Activated CD4-positive, alpha-beta T cell treated with anti-CD3 and anti-CD28 coated beads for 4 hours (primary cell): ENCODE measurements around the gene PRRC2A.
"Not testable (repeated sequence)": the region's sequence is repeated elsewhere in the genome, so short reads cannot be mapped to it uniquely, and the experiment has no call there.

Source experiments
- DNase-seq, 2 donors: peaks; one replicate each; pipeline ENCODE4 v3.0.0-alpha.2; 2020

The PRRC2A gene

GRCh38 chr6:31586008-31586407, 34.5 kb upstream of the PRRC2A start, which contains the start of gene LST1:
Gene LST1, plus strand, starts transcription at chr6:31586277. Its CDS starts 1,023 bp downstream, at chr6:31587300.
- no peak for DNase-seq

GRCh38 chr6:31586599-31587281, 33.8 kb upstream of the PRRC2A start:
- no peak for DNase-seq

- DNase-seq, result no peak
Measured at GRCh38 chr6:31587791-31588777, 32.4 kb upstream of the PRRC2A start.

DNA sequence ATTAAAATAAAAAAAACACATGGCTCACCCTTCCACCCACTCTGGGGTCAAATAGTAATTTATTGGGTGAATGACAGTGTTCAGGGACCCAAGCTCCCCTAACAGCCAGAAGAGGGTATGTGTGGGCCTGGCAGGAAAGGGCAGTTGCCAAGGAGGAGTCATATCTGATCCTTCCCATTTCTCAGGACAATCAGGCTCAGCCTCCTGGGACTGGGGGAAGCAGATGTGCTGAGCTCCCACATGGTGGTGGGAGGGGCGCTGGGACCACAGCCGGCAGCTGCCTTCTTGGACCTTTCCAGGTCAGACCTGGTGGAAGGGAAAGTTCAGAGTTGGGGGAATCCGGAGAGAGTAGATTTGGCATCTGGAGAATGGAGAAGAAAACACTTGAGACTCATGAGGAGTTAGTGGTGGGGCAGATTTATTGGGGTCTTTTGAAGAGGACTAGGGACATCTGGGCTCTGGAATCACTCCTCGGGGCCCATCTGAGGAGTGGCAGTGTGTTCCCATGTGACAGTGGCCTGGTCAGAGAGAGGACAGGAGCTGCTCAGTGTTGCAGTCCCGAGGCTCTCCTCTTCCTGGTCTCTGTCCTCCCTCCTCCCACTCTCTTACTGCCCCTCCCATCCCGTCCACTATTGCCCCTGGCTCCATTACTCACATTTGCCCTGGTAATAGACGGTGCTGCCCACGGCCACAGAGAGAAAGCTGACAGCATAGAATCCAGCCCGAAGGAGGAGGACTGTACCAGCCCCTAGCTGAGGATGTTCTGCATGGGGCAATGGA, 31.5 kb upstream of the PRRC2A start:
- no peak for DNase-seq

- DNase-seq, result not testable (repeated sequence)
Measured at GRCh38 chr6:31590691-31591090, 29.8 kb upstream of the PRRC2A start.

GRCh38 chr6:31592396-31592771, 28.1 kb upstream of the PRRC2A start:
- no peak for DNase-seq

DNA sequence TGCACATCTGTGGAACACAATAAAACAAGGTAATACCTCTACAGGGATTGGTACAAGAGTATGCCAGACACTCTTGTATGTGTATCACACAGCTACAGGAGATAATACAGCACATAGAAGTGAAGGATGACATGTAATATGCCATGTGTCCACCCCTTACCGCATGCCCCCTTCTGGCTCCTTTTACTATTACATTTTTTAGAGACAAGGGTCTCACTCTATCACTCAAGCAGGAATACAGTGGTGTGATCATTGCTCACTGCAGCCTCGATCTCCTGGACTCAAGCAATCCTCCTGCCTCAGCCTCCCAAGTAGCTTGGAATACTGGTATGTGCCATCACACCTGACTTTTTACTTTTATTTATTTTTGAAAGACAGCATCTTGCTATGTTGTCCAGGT, 23.5 kb upstream of the PRRC2A start:
- DNase-seq, result peak; percentile 56 to 58

DNA sequence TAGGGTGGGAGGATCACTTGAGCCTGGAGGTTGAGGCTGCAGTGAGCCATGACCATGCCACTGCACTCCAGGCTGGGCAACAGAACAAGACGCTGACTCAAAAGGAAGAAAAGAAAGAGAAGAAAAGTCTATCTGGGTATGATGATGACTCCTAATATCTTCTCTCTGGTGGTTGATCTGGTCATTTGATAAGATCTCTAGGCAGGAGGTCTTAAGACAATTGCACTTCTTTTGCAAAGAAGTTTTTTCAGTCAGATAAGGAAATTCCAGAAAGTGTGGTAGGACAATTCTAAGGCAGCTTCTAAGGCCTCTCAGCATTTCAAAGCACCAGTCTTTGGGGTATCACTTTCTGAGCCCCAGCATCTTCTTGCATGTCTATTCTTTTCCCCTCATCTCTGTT, 13.2 kb upstream of the PRRC2A start:
- no peak for DNase-seq

GRCh38 chr6:31609519-31610406, 10.8 kb upstream of the PRRC2A start:
- no peak for DNase-seq

GRCh38 chr6:31610968-31611367, 9.5 kb upstream of the PRRC2A start:
- no peak for DNase-seq

- no peak for DNase-seq
Measured at GRCh38 chr6:31614075-31614619, 6.4 kb upstream of the PRRC2A start.

DNA sequence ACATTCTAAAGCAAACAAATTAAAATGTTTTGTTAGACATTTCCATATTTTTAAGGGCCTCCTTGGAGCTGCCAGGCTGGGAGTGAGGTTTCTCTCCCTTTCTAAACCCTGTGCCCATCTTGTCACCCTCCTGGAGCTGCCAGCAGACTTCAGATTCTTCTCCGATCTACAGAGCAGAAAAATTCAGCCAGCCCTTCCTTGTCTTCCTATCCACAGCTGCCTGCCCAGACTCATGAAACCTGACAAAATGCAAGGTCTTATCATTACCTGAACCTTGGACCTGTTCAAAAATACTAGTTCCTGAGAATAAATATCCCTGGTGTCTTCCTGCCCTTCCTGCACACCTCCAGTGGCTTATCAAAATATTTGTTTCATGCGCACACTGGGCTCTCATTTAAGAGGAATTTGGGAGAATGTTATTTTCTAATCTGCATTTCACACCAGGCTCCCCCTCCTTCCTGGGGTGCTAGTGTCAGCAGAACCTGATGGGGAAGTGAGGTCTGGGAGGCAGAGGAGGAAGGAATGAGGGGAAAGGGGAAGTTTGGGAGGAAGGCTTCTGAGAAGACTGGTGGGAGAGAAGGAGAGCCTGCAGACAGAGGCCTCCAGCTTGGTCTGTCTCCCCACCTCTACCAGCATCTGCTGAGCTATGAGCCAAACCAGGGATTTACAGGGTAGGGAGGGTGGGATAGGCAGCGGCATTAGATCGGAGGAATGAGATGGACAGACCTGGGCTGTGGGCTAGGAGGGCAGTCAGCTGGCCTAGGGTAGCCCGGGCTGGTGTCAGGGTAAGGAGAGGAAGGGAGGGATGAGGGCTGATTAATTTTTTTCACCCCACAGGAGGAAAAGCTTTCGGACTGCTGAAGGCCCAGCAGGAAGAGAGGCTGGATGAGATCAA, 5.6 kb upstream of the PRRC2A start, which contains the start of gene AIF1:
TSS of gene AIF1 (plus strand) at position 551 of the 895 bp plus-strand sequence. CDS start at position 647, 96 bp downstream.
- DNase-seq, result no peak

- DNase-seq, result no peak
Measured at GRCh38 chr6:31615748-31616147, 4.8 kb upstream of the PRRC2A start.

DNA sequence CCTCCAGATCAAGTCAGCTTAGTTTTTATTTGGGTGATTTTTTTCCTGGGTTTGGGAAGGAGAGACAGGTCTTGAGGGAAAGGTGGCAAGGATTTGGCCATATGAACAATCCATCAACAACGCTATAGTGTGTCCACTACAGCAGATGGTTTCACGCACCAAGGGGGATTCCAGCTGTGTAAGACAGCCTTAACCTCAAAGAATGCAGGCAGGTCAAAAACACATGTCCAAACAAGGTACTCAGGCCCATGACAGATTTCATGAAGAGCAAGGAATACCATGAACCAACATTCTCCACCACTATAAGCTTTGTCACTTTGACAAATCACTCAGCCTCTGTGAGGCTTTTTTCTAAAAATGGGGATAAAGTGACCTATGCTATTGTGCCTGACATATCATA, 3.5 kb upstream of the PRRC2A start:
- no peak for DNase-seq

DNA sequence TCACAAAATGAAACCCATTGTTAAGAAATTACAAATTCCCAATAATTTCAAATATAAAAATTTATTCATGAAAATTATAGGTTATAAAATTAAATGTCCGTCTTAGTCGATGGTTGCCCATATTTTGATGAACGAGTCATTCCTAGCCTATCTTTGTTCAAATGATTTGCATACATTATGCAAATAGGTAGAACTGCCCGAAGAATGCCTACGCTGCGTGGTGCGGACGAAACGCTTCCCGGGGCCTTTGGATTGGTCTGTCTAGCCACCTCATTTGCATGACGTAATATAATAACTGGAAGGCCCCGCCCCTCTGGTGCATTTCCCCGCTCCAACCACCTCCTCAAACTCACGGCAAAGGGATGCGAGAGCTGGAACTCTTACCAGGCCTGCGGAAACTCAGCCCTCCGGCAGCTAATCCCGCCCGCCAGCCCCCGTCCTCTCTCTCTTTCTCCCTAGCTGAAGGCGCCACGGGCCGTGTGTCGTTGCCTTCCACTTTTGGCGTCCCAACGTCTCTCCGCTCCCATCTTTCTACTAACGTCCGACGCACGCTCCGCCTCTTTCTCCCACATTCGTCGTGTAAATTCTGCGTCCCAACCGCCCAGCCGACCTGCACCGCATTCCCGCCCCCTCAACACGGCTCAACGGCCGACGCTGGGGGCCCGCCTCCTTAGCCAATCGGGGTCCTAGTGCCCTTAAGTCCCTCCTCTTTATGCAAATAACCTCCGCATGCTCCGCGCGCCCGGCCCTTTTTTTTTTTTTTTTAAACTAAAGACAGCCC, 520 bp upstream of the PRRC2A start:
- DNase-seq, result peak; percentile 91 to 97

DNA sequence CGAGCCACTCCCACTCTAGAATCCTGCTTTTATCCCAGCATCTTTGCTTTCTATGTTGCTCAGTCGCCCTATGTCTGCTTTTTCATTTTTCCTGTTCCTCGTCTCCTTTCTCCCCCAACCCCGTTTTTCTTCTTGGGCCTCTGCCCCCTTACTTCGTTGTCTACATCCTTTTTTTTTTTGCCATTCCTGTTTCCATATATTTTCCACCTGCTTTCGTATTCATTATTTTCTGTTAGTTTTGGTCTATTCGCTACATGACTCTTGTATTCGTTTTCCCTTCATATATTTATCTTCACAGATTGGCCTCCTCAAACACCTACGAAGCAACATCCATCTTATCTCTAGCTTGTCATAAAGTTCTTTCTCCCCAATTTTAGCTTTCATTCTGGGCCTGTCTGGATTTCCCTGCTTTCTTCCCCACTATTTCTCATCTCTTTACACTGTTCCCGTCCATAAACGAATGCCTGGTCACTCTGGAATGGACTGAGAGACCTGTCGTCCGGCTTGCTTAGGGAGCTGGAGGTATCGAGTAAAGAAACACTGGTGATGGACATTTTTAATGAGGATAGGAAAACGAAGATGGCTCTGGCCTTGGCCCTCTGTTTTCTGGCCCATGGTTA, 915 bp downstream of the PRRC2A start:
- DNase-seq, result no peak

GRCh38 chr6:31621991-31622390, 1.5 kb downstream of the PRRC2A start:
- DNase-seq, result no peak

- no peak for DNase-seq
Measured at GRCh38 chr6:31622684-31623091, 2.2 kb downstream of the PRRC2A start.

- no peak for DNase-seq
Measured at GRCh38 chr6:31624070-31624469, 3.6 kb downstream of the PRRC2A start.
